Measurements from ENCODE around the gene GPHN.

DNA sequence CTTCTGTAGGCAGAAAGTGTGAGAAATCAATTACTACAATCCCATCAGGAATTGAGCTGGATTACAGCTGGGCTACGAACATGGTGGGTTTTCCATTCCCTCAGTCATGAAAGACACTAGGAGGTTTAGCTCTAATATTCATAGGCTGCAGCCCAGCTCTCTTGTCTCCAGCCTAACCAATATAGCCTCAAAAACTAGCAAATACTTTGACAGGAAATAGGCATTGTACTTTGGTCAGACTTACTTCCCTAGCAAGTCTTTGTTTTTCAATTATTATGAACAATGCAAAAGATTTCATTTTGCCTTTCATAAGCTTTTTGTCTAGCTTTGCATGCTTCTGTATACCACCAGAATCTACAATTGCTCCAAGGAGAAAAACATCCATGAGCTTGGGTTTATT, 296.2 kb downstream of the GPHN start:
- TF ChIP-seq NFIC (IDR thresholded peaks at IDR 0.05) (no peak), TAF1 (IDR thresholded peaks at IDR 0.05; ENCODE audit: low read depth) (no peak), RAD21 (IDR thresholded peaks at IDR 0.05; ENCODE audit: low read depth) (no peak)
- TF ChIP-seq, protein P1, sequence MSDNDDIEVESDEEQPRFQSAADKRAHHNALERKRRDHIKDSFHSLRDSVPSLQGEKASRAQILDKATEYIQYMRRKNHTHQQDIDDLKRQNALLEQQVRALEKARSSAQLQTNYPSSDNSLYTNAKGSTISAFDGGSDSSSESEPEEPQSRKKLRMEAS (IDR thresholded peaks at IDR 0.05), result no peak

Data from Ishikawa (cell line).